ENCODE measurements around the gene IL1R1. TPM values are rescaled to one million over a fixed set of nuclear protein-coding genes. Genes with fewer than 3 reads are reported as not detected.

Gene IL1R1
- total RNA-seq, 1 donor from 2014 or later, result 1.0 TPM

- Mint-ChIP-seq H3K27ac (ENCODE audit: unreplicated experiment) (no peak overlapping the region), H3K27me3 (ENCODE audit: unreplicated experiment) (no peaks in the 10 kb centered on the region), H3K9me3 (ENCODE audit: unreplicated experiment) (no peaks in the 10 kb centered on the region), H3K36me3 (ENCODE audit: low read depth, unreplicated experiment) (no peaks in the 10 kb centered on the region), H3K4me3 (ENCODE audit: unreplicated experiment) (no peak overlapping the region), H3K4me1 (ENCODE audit: unreplicated experiment) (peaks cover 3% of the 10 kb centered on the region)
- DNase-seq (ENCODE audit: low spot score), result no peak
- no peak for TF ChIP-seq CTCF (IDR thresholded peaks at IDR 0.05; ENCODE audit: unreplicated experiment)
Observed at GRCh38 chr2:102129951-102130646, 12.4 kb upstream of the IL1R1 start.

- H3K27me3 Mint-ChIP-seq (ENCODE audit: unreplicated experiment), result no peaks in the 10 kb centered on the region
- H3K36me3 Mint-ChIP-seq (ENCODE audit: low read depth, unreplicated experiment), result no peaks in the 10 kb centered on the region
- peaks cover 3% of the 10 kb centered on the region for H3K4me1 Mint-ChIP-seq (ENCODE audit: unreplicated experiment)
- H3K4me3 Mint-ChIP-seq (ENCODE audit: unreplicated experiment), result no peak overlapping the region
- H3K9me3 Mint-ChIP-seq (ENCODE audit: unreplicated experiment), result no peaks in the 10 kb centered on the region
- TF ChIP-seq CTCF (IDR thresholded peaks at IDR 0.05; ENCODE audit: unreplicated experiment), result no peak
- no peak for DNase-seq (ENCODE audit: low spot score)
- no peak overlapping the region for H3K27ac Mint-ChIP-seq (ENCODE audit: unreplicated experiment)
Observed at GRCh38 chr2:102130647-102130991, 11.9 kb upstream of the IL1R1 start.

DNA sequence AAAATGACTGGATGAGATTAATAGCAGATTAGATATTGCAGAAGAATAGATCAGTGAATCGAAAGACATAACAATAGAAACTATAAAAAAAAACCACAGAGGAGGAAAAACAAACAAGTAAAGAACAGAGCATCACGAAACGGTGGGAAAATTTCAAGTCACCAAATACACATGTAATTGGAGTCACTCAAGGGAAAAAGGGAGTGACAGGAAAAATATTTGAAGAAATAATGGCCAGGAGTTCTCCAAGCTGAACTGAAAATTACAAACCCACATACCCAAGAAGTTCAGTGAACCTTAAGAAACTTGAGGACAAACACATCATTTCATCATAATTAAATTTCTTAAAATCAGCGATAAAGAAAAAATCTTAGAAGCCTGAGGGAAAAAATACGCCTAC, 11.0 kb upstream of the IL1R1 start:
- H3K4me3 Mint-ChIP-seq (ENCODE audit: unreplicated experiment), result no peak overlapping the region
- TF ChIP-seq CTCF (IDR thresholded peaks at IDR 0.05; ENCODE audit: unreplicated experiment), result no peak
- H3K27me3 Mint-ChIP-seq (ENCODE audit: unreplicated experiment), result no peaks in the 10 kb centered on the region
- H3K9me3 Mint-ChIP-seq (ENCODE audit: unreplicated experiment), result no peaks in the 10 kb centered on the region
- peaks cover 3% of the 10 kb centered on the region for H3K4me1 Mint-ChIP-seq (ENCODE audit: unreplicated experiment)
- H3K36me3 Mint-ChIP-seq (ENCODE audit: low read depth, unreplicated experiment), result no peaks in the 10 kb centered on the region
- no peak for DNase-seq (ENCODE audit: low spot score)
- H3K27ac Mint-ChIP-seq (ENCODE audit: unreplicated experiment), result no peak overlapping the region

GRCh38 chr2:102137138-102137537, 5.4 kb upstream of the IL1R1 start:
- Mint-ChIP-seq H3K4me1 (ENCODE audit: unreplicated experiment) (peaks cover 2% of the 10 kb centered on the region), H3K27ac (ENCODE audit: unreplicated experiment) (no peak overlapping the region), H3K27me3 (ENCODE audit: unreplicated experiment) (peaks cover 13% of the 10 kb centered on the region), H3K9me3 (ENCODE audit: unreplicated experiment) (no peaks in the 10 kb centered on the region), H3K4me3 (ENCODE audit: unreplicated experiment) (no peak overlapping the region), H3K36me3 (ENCODE audit: low read depth, unreplicated experiment) (peaks cover 10% of the 10 kb centered on the region)
- TF ChIP-seq CTCF (IDR thresholded peaks at IDR 0.05; ENCODE audit: unreplicated experiment), result no peak
- no peak for DNase-seq (ENCODE audit: low spot score)

- Mint-ChIP-seq H3K9me3 (ENCODE audit: unreplicated experiment) (no peaks in the 10 kb centered on the region), H3K4me1 (ENCODE audit: unreplicated experiment) (peaks cover 7% of the 10 kb centered on the region), H3K27ac (ENCODE audit: unreplicated experiment) (peak overlapping the region; percentile 26), H3K27me3 (ENCODE audit: unreplicated experiment) (peaks cover 19% of the 10 kb centered on the region), H3K36me3 (ENCODE audit: low read depth, unreplicated experiment) (peaks cover 10% of the 10 kb centered on the region), H3K4me3 (ENCODE audit: unreplicated experiment) (no peak overlapping the region)
- no peak for TF ChIP-seq CTCF (IDR thresholded peaks at IDR 0.05; ENCODE audit: unreplicated experiment)
- DNase-seq (ENCODE audit: low spot score), result no peak
Observed at GRCh38 chr2:102138331-102138730, 4.2 kb upstream of the IL1R1 start.
